ENCODE results near the gene KIR2DL4.
"Not testable (repeated sequence)": the region's sequence is repeated elsewhere in the genome, so short reads cannot be mapped to it uniquely, and the experiment has no call there.

KIR2DL4 gene

DNA sequence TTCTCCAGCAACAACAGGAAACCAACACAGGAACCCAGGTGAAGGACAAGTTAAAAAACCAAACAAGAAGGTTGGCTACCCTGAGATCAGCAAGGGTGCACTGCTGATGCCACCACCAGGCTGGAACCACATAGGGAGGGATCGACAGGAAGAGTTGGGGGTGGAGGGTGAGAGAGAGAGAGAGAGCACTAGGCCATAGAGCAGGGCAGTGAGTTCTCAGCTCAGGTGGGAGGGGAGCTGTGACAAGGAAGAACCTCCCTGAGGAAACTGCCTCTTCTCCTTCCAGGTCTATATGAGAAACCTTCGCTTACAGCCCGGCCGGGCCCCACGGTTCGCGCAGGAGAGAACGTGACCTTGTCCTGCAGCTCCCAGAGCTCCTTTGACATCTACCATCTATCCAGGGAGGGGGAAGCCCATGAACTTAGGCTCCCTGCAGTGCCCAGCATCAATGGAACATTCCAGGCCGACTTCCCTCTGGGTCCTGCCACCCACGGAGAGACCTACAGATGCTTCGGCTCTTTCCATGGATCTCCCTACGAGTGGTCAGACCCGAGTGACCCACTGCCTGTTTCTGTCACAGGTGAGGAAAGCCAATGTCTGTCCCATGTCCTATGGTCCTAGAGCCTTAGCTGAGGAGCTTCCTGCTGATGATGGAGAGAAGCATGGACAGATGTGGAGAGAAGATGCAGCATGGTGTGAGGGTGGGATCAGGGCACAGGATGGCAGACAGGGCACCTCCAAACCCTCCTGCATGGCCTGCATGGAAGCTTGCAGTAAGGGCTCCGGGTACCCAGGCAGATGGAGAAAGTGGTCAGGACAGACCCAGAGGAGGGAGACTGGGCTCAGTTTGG, 2.5 kb downstream of the KIR2DL4 start:
- DNase-seq, result no peak

GRCh38 chr19:54806516-54806838, 3.1 kb downstream of the KIR2DL4 start:
- no peak for DNase-seq

DNA sequence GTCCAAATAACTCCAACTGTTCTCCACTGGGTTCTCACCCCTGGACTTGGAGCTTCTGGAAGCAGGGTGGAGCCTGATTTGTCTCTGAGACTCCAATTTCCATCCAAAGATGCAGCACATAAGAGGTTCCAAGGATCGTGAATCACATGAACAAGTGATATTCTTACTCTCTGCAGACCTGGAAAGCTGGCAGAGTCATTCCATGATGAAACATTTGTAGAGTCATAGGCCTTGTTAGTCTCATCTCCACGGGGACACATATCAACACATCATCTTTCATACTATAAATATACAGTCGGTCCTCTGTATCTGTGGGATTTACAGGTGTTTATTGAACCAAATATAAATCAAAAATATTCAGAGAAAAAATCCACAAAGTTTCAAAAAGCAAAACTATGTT, 11.2 kb downstream of the KIR2DL4 start:
- DNase-seq, result not testable (repeated sequence)

DNA sequence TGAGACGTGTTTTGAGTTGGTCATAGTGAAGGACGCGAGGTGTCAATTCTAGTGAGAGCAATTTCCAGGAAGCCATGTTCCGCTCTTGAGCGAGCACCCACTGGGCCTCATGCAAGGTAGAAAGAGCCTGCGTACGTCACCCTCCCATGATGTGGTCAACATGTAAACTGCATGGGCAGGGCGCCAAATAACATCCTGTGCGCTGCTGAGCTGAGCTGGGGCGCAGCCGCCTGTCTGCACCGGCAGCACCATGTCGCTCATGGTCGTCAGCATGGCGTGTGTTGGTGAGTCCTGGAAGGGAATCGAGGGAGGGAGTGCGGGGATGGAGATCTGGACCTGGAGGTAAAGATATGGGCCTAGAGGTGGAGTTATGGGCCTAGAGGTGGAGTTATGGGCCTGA, 12.8 kb downstream of the KIR2DL4 start, which contains the start of gene KIR3DL1:
KIR3DL1 (plus strand) TSS at position 218 of the 400 bp plus-strand sequence.
- DNase-seq, result not testable (repeated sequence)

DNA sequence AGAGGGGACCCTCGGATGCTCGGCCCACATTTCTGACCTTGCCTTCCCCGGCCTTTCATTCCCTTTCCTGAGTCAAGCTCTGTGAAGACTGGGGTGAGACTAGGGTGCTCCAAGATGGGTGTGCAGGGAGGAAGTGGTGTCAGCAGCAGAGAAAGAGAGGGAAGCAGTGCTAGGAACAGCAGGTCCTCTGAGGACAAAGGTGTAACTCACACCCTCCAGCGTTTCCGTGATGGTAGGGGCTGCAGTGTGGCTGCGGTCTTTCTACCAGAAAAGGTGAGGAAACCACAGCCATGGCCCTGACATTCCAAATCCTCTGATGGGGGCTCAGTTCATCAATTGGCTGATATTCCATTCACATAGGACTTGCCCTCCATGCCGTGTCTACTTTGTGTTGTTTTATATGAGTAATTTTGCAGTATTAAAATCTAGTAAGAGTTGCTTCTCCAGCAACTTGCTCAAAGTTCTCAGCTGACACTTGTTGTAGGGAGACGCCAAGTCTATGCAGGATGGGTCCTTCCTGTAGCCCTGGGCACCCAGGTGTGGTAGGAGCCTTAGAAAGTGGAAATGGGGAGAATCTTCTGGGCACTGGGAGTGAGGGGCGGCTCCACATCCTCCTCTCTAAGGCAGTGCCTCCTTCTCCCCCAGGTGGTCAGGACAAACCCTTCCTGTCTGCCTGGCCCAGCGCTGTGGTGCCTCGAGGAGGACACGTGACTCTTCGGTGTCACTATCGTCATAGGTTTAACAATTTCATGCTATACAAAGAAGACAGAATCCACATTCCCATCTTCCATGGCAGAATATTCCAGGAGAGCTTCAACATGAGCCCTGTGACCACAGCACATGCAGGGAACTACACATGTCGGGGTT, 14.5 kb downstream of the KIR2DL4 start:
- no peak for DNase-seq

GRCh38 chr19:54824416-54824815, 21.0 kb downstream of the KIR2DL4 start:
- DNase-seq, result not testable (repeated sequence)

DNA sequence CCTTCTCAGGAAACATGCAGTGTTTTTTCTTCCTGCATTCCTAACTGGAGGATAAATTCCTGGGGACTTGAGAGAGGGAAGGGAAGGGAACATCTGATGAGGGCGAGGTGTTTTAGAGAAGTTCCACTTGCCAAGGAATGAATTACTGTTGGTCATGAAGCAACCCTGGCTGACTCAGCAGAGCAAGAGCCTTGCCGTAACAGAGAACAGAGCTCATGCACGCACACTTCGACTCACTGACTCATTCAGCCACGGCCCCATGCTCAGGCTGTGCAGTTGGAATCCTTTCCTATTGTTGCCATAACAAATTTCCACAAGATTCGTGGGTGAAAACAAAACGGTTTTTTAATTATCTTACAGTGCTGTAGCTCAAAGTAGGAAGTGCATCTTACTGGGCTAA, 21.9 kb downstream of the KIR2DL4 start:
- DNase-seq, result not testable (repeated sequence)

GRCh38 chr19:54828064-54828463, 24.7 kb downstream of the KIR2DL4 start:
- DNase-seq, result not testable (repeated sequence)

DNA sequence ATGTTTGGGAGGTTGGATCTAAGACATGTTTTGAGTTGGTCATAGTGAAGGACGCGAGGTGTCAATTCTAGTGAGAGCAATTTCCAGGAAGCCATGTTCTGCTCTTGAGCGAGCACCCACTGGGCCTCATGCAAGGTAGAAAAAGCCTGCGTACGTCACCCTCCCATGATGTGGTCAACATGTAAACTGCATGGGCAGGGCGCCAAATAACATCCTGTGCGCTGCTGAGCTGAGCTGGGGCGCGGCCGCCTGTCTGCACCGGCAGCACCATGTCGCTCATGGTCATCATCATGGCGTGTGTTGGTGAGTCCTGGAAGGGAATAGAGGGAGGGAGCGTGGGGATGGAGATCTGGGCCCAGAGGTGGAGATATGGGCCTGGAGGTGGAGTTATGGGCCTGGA, 29.1 kb downstream of the KIR2DL4 start, which contains the start of gene KIR2DS4:
KIR2DS4 (plus strand) TSS at position 181 of the 400 bp plus-strand sequence.
- not testable (repeated sequence) for DNase-seq

DNA sequence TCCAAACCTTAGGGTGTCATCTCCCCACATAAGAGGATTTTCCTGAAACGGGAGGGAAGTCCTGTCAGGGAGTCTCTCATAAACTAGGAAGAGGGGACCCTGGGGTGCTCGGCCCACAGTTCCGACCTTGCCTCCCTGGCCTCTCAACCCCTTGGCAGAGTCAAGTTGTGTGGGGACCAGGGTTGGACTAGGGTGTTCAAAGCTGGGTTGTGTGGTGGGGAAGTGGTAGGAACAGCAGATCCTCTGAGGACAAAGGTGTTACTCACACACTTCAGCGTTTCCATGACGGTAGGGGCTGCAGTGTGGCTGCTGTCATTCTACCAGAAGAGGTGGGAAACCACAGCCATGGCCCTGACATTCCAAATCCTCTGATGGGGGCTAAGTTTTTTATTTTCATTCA, 31.7 kb downstream of the KIR2DL4 start:
- not testable (repeated sequence) for DNase-seq

- not testable (repeated sequence) for DNase-seq
Measured at GRCh38 chr19:54837522-54837921, 34.1 kb downstream of the KIR2DL4 start.

DNA sequence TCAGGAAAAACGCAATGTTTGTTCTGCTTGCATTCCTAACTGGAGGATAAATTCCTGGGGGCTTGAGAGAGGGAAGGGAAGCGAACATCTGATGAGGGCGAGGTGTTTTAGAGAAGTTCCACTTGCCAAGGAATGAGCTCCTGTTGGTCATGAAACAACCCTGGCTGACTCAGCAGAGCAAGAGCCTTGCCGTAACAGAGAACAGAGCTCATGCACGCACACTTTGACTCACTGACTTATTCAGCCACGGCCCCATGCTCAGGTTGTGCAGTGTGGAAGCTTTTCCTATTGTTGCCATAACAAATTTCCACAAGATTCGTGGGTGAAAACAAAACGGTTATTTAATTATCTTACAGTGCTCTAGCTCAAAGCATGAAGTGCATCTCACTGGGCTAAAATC, 39.8 kb downstream of the KIR2DL4 start:
- DNase-seq, result not testable (repeated sequence)

DNA sequence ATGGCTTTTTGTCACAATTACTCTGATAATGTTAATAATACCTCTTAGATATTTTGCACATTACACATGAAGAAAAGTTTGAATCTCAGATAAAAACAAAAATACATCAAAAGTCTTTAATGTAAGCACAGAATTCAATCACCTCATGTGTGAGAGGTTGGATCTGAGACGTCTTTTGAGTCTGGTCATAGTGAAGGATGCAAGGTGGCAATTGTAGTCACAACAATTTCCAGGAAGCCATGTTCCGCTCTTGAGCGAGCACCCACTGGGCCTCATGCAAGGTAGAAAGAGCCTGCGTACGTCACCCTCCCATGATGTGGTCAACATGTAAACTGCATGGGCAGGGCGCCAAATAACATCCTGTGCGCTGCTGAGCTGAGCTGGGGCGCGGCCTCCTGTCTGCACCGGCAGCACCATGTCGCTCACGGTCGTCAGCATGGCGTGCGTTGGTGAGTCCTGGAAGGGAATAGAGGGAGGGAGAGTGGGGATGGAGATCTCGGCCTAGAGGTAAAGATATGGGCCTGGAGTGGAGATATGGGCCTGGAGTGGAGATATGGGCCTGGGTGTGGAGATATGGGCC, 46.7 kb downstream of the KIR2DL4 start, which contains the start of gene KIR3DL2:
KIR3DL2 (plus strand) TSS at position 383 of the 580 bp plus-strand sequence; CDS start at position 416, 33 bp downstream.
- DNase-seq, result not testable (repeated sequence)

- DNase-seq, result no peak
Measured at GRCh38 chr19:54850930-54851329, 47.5 kb downstream of the KIR2DL4 start.

GRCh38 chr19:54851353-54851752, 47.9 kb downstream of the KIR2DL4 start:
- no peak for DNase-seq

DNA sequence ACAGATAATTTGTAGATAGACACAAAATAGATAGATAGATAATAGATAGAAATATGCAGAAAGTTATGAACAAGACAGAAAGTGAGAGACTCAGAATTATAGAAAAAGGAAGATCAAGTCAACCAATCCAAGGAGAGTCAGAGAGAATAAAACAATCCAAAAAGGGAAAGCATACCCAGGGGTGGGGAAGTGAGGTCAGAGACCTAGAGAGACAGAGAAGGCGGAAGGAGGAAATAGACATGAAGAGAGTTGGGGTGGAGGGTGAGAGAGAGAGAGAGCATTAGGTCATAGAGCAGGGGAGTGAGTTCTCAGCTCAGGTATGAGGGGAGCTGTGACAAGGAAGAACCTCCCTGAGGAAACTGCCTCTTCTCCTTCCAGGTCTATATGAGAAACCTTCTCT, 51.8 kb downstream of the KIR2DL4 start:
- DNase-seq, result not testable (repeated sequence)

DNA sequence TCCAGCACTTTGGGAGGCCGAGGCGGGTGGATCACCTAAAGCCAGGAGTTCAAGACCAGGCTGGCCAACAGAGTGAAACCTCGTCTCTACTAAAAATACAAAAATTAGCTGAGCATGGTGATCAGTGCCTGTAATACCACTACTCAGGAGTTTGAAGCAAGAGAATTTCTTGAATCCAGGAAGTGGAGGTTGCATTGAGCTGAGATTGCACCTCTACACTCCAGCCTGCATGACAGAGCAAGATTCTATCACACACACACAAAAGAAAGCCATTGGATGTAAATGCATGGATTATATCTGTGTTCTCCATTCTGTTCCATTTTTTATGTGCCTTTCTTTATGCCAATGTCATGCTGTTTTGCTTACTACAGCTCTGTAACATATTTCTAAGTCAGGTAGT, 55.1 kb downstream of the KIR2DL4 start:
- DNase-seq, result not testable (repeated sequence)

- DNase-seq, result not testable (repeated sequence)
Measured at GRCh38 chr19:54859421-54859820, 56.0 kb downstream of the KIR2DL4 start.

DNA sequence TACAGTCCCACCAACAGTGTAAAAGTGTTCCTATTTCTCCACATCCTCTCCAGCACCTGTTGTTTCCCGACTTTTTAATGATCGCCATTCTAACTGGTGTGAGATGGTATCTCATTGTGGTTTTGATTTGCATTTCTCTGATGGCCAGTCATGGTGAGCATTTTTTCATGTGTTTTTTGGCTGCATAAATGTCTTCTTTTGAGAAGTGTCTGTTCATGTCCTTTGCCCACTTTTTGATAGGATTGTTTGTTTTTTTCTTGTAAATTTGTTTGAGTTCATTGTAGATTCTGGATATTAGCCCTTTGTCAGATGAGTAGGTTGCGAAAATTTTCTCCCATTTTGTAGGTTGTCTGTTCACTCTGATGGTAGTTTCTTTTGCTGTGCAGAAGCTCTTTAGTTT, 60.0 kb downstream of the KIR2DL4 start:
- not testable (repeated sequence) for DNase-seq

Data from NCI-H510A (cell line).